Liver (tissue), 3 donors: ENCODE results near the gene PLXNB1.

Experiments
- SP1 ChIP-seq: IDR thresholded peaks from 2 replicates; pipeline ENCODE4 v1.6.1; 2018; ENCODE audit warnings: antibody characterized with exemption, mild to moderate bottlenecking
- TAF1 ChIP-seq: conservative IDR thresholded peaks from 2 replicates; pipeline ENCODE4 v1.6.1; 2016; ENCODE audit warnings: antibody characterized with exemption, mild to moderate bottlenecking
- TF ChIP-seq, protein P1 (sequence below): fragments of 150-350 bp; IDR thresholded peaks from 2 replicates; pipeline ENCODE4 v1.5.1; 2017; ENCODE audit warnings: improper control_type of control experiment, low read depth, low read length; ENCODE audit not compliant: missing input control
- TF ChIP-seq, protein P2 (sequence below): IDR thresholded peaks from 2 replicates; pipeline ENCODE4 v1.6.1; 2016; ENCODE audit warnings: antibody characterized with exemption
- donor health status: healthy.
- donor health status: healthy.

DNA sequence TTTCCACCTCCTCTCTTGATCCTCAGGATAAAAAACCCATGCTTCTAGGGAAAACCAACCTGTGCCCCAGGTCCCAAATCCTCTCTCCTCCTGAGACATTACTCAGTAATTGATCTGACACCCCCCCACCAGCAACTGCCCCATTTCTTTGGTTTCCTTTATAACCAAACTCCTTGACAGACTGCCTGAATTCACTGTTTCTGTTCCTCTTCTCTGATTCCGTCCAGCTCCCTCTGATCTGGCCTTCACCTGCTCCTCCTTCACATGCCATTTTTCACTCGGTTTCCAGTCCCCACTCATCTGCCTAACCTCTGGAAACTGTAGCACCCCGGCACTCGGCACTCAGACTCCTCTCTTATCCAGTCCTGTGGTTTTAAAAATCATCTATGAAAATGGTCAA is 7.9 kb upstream of the PLXNB1 start:
- TF ChIP-seq SP1 (no peak), TAF1 (no peak)
- TF ChIP-seq, protein P1, sequence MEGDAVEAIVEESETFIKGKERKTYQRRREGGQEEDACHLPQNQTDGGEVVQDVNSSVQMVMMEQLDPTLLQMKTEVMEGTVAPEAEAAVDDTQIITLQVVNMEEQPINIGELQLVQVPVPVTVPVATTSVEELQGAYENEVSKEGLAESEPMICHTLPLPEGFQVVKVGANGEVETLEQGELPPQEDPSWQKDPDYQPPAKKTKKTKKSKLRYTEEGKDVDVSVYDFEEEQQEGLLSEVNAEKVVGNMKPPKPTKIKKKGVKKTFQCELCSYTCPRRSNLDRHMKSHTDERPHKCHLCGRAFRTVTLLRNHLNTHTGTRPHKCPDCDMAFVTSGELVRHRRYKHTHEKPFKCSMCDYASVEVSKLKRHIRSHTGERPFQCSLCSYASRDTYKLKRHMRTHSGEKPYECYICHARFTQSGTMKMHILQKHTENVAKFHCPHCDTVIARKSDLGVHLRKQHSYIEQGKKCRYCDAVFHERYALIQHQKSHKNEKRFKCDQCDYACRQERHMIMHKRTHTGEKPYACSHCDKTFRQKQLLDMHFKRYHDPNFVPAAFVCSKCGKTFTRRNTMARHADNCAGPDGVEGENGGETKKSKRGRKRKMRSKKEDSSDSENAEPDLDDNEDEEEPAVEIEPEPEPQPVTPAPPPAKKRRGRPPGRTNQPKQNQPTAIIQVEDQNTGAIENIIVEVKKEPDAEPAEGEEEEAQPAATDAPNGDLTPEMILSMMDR, result no peak
- TF ChIP-seq, protein P2, sequence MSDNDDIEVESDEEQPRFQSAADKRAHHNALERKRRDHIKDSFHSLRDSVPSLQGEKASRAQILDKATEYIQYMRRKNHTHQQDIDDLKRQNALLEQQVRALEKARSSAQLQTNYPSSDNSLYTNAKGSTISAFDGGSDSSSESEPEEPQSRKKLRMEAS, result no peak
